ENCODE data around the gene C6orf120. TPM values are rescaled to one million over a fixed set of nuclear protein-coding genes. Genes with fewer than 3 reads are reported as not detected.

C6orf120 gene
- total and polyA plus RNA-seq, 9 of the 15 experiments (the other 6 are each of a cell fraction or from before 2014, with no cell fraction given), result 7.7 to 44.9 (median 34.8) TPM

DNA sequence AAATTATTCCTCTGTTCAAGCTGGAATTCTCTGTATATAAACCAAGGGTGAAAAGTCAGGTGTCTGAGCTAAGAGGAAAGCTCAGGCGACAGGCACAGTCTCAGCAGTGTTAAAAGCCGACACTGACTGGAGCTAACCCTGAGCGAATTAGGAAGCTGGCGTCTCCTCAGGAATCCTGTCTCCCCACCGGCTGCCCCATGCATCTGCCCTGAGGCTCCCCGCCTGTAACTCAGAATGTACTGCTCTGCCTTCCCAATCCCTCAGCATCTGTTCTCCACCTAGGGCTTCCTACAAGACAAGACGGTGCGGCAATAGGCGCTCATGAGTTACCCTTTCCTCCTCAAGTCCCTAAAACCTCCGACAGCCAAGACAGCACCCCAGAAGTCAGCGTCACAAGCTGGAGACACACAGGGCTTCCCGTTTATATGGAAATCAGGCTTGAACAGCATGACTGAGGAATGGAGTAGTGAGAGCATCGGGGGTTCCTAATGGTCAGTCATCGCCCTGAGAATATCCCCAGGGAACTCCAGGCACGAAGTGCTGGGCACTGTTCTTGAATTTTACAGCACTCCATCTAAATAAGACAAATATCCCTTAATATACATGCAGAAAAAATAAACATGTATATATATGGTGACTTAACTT, 33.6 kb upstream of the C6orf120 start:
- BruUV-seq (replicated peaks), result no TSS peak
- Histone ChIP-seq H3K9me1 (ENCODE audit: control insufficient read depth, insufficient read depth, low read length) (no peaks in the 10 kb centered on the region), H3K9me3 (replicated peaks; ENCODE audit: control insufficient read depth, insufficient read depth, low read depth, low read length) (no peaks in the 10 kb centered on the region), H3K79me2 (ENCODE audit: control insufficient read depth, insufficient read depth, low read length) (no peaks in the 10 kb centered on the region), H3K9ac (ENCODE audit: insufficient read depth in 1 of 2, low read depth in 2 of 2, low read length in 2 of 2) (no peak overlapping the region), H4K20me1 (replicated peaks; ENCODE audit: control insufficient read depth, insufficient read depth, low read length) (no peaks in the 10 kb centered on the region), H3K27me3 (ENCODE audit: control insufficient read depth in 2 of 2, insufficient read depth in 2 of 2, low read length in 2 of 2) (no peaks in the 10 kb centered on the region), H3K27ac (ENCODE audit: extremely low read depth, low read depth, low read length) (no peak overlapping the region), H3K4me2 (ENCODE audit: insufficient read depth, low read length) (no peak overlapping the region), H3K4me3 (no peak overlapping the region), H3K36me3 (ENCODE audit: control insufficient read depth, insufficient read depth, low read length) (peaks cover 78% of the 10 kb centered on the region), H2AFZ (ENCODE audit: low read depth, low read length) (no peak overlapping the region), H3K4me1 (replicated peaks in 1 of 2; ENCODE audit: control insufficient read depth in 2 of 2, insufficient read depth in 2 of 2, low read length in 2 of 2) (no peaks in the 10 kb centered on the region; a peak in 1 of 5 replicates)
- DNase-seq (ENCODE audit: extremely low read depth in 1 of 4, low spot score in 3 of 4) (no peak), FAIRE-seq (no peak), ATAC-seq (no peak)
- ChIA-PET POLR2A (interaction anchor here (0.7 to 2.0 kb wide), 2 partner anchors 10 to 247 kb away, joined by 3 to 7 read pairs; no protein-coding TSS in a partner anchor), CTCF (ENCODE audit: low intra/inter-chr PET ratio) (no interaction called here)
- 88% methylated on average over 15 of the region's 15 CpGs for WGBS (ENCODE audit: insufficient coverage, low coverage, missing lambda C conversion rate)
- in situ Hi-C loops (cut with MboI) (no loop called here), intact Hi-C loops (cut with micrococcal nuclease) (no loop called here)
- TF ChIP-seq ZNF24 (IDR thresholded peaks at IDR 0.05) (no peak), BRF1 (IDR thresholded peaks at IDR 0.05; ENCODE audit: borderline replicate concordance, extremely low read depth, insufficient read length) (no peak), XRCC5 (IDR thresholded peaks at IDR 0.05; ENCODE audit: low read depth, low read length) (no peak), ZNF384 (IDR thresholded peaks at IDR 0.05; ENCODE audit: low read depth, low read length) (no peak), NBN (IDR thresholded peaks at IDR 0.05; ENCODE audit: low read depth) (no peak), KLF6 (CRISPR knock-in tag; IDR thresholded peaks at IDR 0.05; ENCODE audit: borderline replicate concordance) (no peak), PCBP2 (IDR thresholded peaks at IDR 0.05; ENCODE audit: low read depth, low read length, poor library complexity, severe bottlenecking) (no peak), ZNF561 (CRISPR knock-in tag; conservative IDR thresholded peaks at IDR 0.05) (no peak), ZC3H8 (IDR thresholded peaks at IDR 0.05) (no peak), CBFB (CRISPR knock-in tag; IDR thresholded peaks at IDR 0.05) (no peak), CBFA2T3 (IDR thresholded peaks at IDR 0.05) (no peak), TOE1 (IDR thresholded peaks at IDR 0.05; ENCODE audit: borderline replicate concordance) (no peak), TOE1 (CRISPR knock-in tag; IDR thresholded peaks at IDR 0.05; ENCODE audit: borderline replicate concordance, low read depth) (no peak), ASH1L (IDR thresholded peaks at IDR 0.05; ENCODE audit: borderline replicate concordance, low read depth, partially characterized antibody) (no peak)
- TF ChIP-seq, protein P1, sequence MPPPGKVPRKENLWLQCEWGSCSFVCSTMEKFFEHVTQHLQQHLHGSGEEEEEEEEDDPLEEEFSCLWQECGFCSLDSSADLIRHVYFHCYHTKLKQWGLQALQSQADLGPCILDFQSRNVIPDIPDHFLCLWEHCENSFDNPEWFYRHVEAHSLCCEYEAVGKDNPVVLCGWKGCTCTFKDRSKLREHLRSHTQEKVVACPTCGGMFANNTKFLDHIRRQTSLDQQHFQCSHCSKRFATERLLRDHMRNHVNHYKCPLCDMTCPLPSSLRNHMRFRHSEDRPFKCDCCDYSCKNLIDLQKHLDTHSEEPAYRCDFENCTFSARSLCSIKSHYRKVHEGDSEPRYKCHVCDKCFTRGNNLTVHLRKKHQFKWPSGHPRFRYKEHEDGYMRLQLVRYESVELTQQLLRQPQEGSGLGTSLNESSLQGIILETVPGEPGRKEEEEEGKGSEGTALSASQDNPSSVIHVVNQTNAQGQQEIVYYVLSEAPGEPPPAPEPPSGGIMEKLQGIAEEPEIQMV (tag; conservative IDR thresholded peaks at IDR 0.05; ENCODE audit: low read depth), result no peak
- TF ChIP-seq, protein P2, sequence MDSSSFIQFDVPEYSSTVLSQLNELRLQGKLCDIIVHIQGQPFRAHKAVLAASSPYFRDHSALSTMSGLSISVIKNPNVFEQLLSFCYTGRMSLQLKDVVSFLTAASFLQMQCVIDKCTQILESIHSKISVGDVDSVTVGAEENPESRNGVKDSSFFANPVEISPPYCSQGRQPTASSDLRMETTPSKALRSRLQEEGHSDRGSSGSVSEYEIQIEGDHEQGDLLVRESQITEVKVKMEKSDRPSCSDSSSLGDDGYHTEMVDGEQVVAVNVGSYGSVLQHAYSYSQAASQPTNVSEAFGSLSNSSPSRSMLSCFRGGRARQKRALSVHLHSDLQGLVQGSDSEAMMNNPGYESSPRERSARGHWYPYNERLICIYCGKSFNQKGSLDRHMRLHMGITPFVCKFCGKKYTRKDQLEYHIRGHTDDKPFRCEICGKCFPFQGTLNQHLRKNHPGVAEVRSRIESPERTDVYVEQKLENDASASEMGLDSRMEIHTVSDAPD (CRISPR knock-in tag; IDR thresholded peaks at IDR 0.05), result no peak
- TF ChIP-seq, protein P3, sequence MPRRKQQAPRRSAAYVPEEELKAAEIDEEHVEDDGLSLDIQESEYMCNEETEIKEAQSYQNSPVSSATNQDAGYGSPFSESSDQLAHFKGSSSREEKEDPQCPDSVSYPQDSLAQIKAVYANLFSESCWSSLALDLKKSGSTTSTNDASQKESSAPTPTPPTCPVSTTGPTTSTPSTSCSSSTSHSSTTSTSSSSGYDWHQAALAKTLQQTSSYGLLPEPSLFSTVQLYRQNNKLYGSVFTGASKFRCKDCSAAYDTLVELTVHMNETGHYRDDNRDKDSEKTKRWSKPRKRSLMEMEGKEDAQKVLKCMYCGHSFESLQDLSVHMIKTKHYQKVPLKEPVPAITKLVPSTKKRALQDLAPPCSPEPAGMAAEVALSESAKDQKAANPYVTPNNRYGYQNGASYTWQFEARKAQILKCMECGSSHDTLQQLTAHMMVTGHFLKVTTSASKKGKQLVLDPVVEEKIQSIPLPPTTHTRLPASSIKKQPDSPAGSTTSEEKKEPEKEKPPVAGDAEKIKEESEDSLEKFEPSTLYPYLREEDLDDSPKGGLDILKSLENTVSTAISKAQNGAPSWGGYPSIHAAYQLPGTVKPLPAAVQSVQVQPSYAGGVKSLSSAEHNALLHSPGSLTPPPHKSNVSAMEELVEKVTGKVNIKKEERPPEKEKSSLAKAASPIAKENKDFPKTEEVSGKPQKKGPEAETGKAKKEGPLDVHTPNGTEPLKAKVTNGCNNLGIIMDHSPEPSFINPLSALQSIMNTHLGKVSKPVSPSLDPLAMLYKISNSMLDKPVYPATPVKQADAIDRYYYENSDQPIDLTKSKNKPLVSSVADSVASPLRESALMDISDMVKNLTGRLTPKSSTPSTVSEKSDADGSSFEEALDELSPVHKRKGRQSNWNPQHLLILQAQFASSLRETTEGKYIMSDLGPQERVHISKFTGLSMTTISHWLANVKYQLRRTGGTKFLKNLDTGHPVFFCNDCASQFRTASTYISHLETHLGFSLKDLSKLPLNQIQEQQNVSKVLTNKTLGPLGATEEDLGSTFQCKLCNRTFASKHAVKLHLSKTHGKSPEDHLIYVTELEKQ (CRISPR knock-in tag; IDR thresholded peaks at IDR 0.05), result no peak

Data from K562 (cell line).